ENCODE results near the gene GHRL.
"Not testable (repeated sequence)": the region's sequence is repeated elsewhere in the genome, so short reads cannot be mapped to it uniquely, and the experiment has no call there.

GHRL gene

GRCh38 chr3:10299679-10300078 lies 6.9 kb upstream of the GHRL start:
- H3K4me3 ChIP-seq (ENCODE audit: low read length), result no peak overlapping the region
- no peak for TF ChIP-seq ZNF274 (IDR thresholded peaks at IDR 0.05; ENCODE audit: low read depth, low read length)

DNA sequence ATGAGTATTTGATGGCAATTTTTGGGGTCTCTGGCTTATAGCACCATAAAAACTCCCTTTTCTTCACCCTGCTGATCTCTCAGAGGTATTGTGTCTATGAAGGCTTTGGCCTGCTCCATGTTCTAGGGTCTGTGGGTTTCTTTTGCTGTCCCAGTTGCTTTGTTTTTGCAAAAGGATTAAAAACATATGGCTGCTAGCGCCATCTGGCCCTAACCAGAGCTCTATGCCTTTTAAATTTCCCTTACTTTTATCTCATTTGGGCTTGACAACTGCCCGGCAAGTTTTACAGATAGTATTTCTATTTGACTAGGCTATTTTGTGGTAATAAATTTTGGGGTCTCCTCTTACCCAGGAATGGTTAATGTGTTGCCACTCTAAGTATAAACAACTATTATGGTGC lies 6.4 kb upstream of the GHRL start:
- H3K4me3 ChIP-seq (ENCODE audit: low read length), result no peak overlapping the region
- TF ChIP-seq ZNF274 (IDR thresholded peaks at IDR 0.05; ENCODE audit: low read depth, low read length), result no peak

DNA sequence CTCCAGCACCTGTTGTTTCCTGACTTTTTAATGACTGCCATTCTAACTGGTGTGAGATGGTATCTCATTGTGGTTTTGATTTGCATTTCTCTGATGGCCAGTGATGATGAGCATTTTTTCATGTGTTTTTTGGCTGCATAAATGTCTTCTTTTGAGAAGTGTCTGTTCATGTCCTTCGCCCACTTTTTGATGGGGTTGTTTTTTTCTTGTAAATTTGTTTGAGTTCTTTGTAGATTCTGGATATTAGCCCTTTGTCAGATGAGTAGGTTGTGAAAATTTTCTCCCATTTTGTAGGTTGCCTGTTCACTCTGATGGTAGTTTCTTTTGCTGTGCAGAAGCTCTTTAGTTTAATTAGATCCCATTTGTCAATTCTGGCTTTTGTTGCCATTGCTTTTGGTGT lies 5.3 kb upstream of the GHRL start:
- not testable (repeated sequence) for H3K4me3 ChIP-seq (ENCODE audit: low read length)

- TF ChIP-seq ZNF274 (IDR thresholded peaks at IDR 0.05; ENCODE audit: low read depth, low read length), result no peak
- H3K4me3 ChIP-seq (ENCODE audit: low read length), result no peak overlapping the region
Measured at GRCh38 chr3:10294030-10294586, 1.4 kb upstream of the GHRL start.

GRCh38 chr3:10291641-10292040 lies 1.1 kb downstream of the GHRL start:
- no peak for TF ChIP-seq ZNF274 (IDR thresholded peaks at IDR 0.05; ENCODE audit: low read depth, low read length)
- H3K4me3 ChIP-seq (ENCODE audit: low read length), result no peak overlapping the region

- TF ChIP-seq ZNF274 (IDR thresholded peaks at IDR 0.05; ENCODE audit: low read depth, low read length), result no peak
- no peak overlapping the region for H3K4me3 ChIP-seq (ENCODE audit: low read length)
Measured at GRCh38 chr3:10290481-10291176, 2.1 kb downstream of the GHRL start.

GRCh38 chr3:10289787-10290355 lies 2.9 kb downstream of the GHRL start:
- H3K4me3 ChIP-seq (ENCODE audit: low read length), result no peak overlapping the region
- no peak for TF ChIP-seq ZNF274 (IDR thresholded peaks at IDR 0.05; ENCODE audit: low read depth, low read length)

- no peak for TF ChIP-seq ZNF274 (IDR thresholded peaks at IDR 0.05; ENCODE audit: low read depth, low read length)
- H3K4me3 ChIP-seq (ENCODE audit: low read length), result no peak overlapping the region
Measured at GRCh38 chr3:10289077-10289476, 3.7 kb downstream of the GHRL start.

- TF ChIP-seq ZNF274 (IDR thresholded peaks at IDR 0.05; ENCODE audit: low read depth, low read length), result no peak
Measured at GRCh38 chr3:10288575-10288960, 4.2 kb downstream of the GHRL start.

GRCh38 chr3:10287936-10288574 lies 4.7 kb downstream of the GHRL start:
- TF ChIP-seq ZNF274 (IDR thresholded peaks at IDR 0.05; ENCODE audit: low read depth, low read length), result no peak

More at GRCh38 chr3:10288575-10288960, 4.2 kb downstream of the GHRL start:
- H3K4me3 ChIP-seq (ENCODE audit: low read length), result no peak overlapping the region

DNA sequence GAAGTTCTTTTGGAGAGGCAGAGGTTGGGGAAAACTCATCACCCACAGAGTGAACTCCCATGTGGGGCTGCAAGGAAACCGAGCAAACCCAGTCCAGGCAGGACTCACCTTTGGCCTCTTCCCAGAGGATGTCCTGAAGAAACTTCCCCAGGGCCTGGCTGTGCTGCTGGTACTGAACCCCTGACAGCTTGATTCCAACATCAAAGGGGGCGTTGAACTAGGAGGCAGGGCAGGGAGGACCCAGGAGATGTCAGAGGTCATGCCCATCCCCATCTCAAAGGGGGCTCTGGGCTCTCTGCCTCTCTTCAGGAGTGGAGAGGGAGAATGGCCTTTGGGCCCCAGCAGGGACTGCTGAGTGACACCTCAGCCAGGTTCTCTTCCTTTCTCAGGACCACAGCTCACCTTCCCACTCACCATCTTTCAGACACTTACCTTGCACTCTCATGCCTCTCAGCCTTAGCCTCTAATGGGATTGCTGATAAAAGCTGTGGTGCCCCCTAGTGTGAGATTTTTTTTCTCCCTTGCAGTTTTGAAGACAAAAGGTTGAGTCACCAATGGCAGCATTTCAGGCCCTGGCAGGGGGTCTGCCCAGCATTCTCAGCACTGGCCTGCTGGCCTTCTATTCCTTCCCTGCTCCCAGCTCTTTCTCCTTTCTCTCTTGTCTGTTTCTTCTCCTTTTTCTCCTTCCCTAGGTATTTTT lies 6.0 kb downstream of the GHRL start:
- H3K4me3 ChIP-seq (ENCODE audit: low read length), result no peak overlapping the region
- TF ChIP-seq ZNF274 (IDR thresholded peaks at IDR 0.05; ENCODE audit: low read depth, low read length), result no peak

More at GRCh38 chr3:10287936-10288574, 4.7 kb downstream of the GHRL start:
- H3K4me3 ChIP-seq (ENCODE audit: low read length), result no peak overlapping the region

DNA sequence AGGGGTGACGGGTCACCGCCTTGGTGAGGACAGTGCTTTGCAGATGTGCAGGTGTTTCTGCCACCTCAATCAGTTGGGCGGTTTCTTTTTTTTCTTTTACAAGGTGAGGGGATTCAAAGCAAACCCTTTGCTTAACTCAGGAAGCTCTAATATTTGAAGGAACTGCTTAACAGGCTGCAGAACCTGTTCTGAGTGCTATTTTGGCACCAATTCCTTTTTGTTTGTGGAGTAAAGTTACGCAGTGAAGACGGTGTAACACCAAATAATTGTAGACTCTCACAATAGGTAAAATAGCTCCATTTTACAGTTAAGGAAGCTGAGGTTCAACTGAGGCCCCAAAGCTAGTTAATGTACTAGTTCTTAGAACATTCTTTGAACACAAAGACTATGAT lies 6.6 kb downstream of the GHRL start:
- H3K4me3 ChIP-seq (ENCODE audit: low read length), result no peak overlapping the region
- TF ChIP-seq ZNF274 (IDR thresholded peaks at IDR 0.05; ENCODE audit: low read depth, low read length), result no peak

- no peak overlapping the region for H3K4me3 ChIP-seq (ENCODE audit: low read length)
- TF ChIP-seq ZNF274 (IDR thresholded peaks at IDR 0.05; ENCODE audit: low read depth, low read length), result no peak
Measured at GRCh38 chr3:10285272-10286132, 7.2 kb downstream of the GHRL start.

GRCh38 chr3:10284496-10284895 lies 8.3 kb downstream of the GHRL start:
- TF ChIP-seq ZNF274 (IDR thresholded peaks at IDR 0.05; ENCODE audit: low read depth, low read length), result no peak
- no peak overlapping the region for H3K4me3 ChIP-seq (ENCODE audit: low read length)
